ENCODE results near the gene GPSM1.
"Not testable (repeated sequence)": the region's sequence is repeated elsewhere in the genome, so short reads cannot be mapped to it uniquely, and the experiment has no call there.

DNA sequence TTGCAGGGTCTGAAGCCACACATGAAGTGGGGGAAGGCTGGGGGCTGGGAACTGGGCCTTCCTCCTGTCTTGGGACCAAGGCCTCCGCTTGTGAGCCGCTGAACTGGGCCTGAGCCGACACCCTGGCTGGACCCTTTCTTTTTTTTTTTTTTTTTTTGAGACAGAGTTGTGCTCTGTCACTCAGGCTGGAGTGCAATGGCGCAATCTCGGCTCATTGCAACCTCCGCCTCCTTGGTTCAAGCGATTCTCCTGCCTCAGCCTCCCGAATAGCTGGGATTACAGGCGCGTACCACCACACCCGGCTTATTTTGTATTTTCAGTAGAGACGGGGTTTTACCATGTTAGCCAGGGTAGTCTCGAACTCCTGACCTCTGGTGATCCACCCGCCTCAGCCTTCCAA, 8.1 kb upstream of the GPSM1 start:
- not testable (repeated sequence) for TF ChIP-seq EZH2 (IDR thresholded peaks at IDR 0.05; ENCODE audit: borderline replicate concordance, low read length); CTCF (conservative IDR thresholded peaks at IDR 0.05 in 1 of 2, IDR thresholded peaks at IDR 0.05 in 1 of 2; ENCODE audit: extremely low read depth in 1 of 2, insufficient read depth in 1 of 2, low read depth in 1 of 2, low read length in 2 of 2)

Measured in mammary epithelial cell (primary cell).